Uterus (tissue), 4 donors: ENCODE data around the gene KCND3. TPM values are rescaled to one million over a fixed set of nuclear protein-coding genes. Genes with fewer than 3 reads are reported as not detected.

Source experiments
- DNase-seq, 2 donors: peaks; one replicate each; pipeline ENCODE4 v3.0.0-alpha.2; 2019 to 2020
- H3K27ac ChIP-seq, 2 donors: fragments of 200-600 bp; sonication (generic); 1 replicate in 1 of 2; 2 replicates in 1 of 2; pipeline ENCODE4 v1.5.1; 2016 to 2018
- H3K27me3 ChIP-seq, 2 donors: fragments of 200-600 bp; sonication (generic); one replicate each; pipeline ENCODE4 v1.5.1; 2018 to 2019; ENCODE audit warnings: control low read depth in 1 of 2
- H3K36me3 ChIP-seq, 2 donors: fragments of 200-600 bp; sonication (generic); one replicate each; pipeline ENCODE4 v1.5.1; 2019; ENCODE audit warnings: control low read depth in 1 of 2
- H3K4me1 ChIP-seq, 2 donors: fragments of 200-600 bp; sonication (generic); one replicate each; pipeline ENCODE4 v1.5.1; 2018 to 2019; ENCODE audit warnings: control low read depth in 1 of 2
- H3K4me3 ChIP-seq, 2 donors: fragments of 200-600 bp; sonication (generic); 1 replicate in 1 of 2; 2 replicates in 1 of 2; pipeline ENCODE4 v1.5.1; 2018 to 2019; ENCODE audit warnings: mild to moderate bottlenecking in 1 of 2
- H3K9me3 ChIP-seq, 2 donors: fragments of 200-600 bp; sonication (generic); one replicate each; pipeline ENCODE4 v1.5.1; 2019; ENCODE audit warnings: control low read depth in 1 of 2
- POLR2A ChIP-seq, 2 donors: fragments of 450-650 bp; IDR thresholded peaks; one replicate each; pipeline ENCODE4 v1.6.1; 2016; ENCODE audit warnings: antibody characterized with exemption in 2 of 2, mild to moderate bottlenecking in 1 of 2, moderate library complexity in 1 of 2
- intact Hi-C: fragments of 100-400 bp; cut with DNase I; formaldehyde crosslinking; loops from one replicate; pipeline ENCODE4 v1.15.1; 2023; ENCODE audit warnings: low total_unique reads
- small RNA-seq: library from RNA; depleted of rRNA; stranded (forward); fragments of <200 nt; gene quantifications from one replicate; pipeline ENCODE3, GENCODE V24; 2016
- total RNA-seq, 4 donors: library from RNA; depleted of rRNA in 3 of 4; stranded (reverse); fragments of >200 nt in 3 of 4; gene quantifications; one replicate each; pipeline versions ENCODE4 v1.1.0 to v1.2.4, GENCODE V29; 2014 to 2023
- TF ChIP-seq, protein P1 (sequence below), 4 experiments: fragments of 200-600 bp in 2 of 4; fragments of 450-650 bp in 2 of 4; sonication (generic) in 2 of 4; IDR thresholded peaks; one replicate each; pipeline ENCODE4 v1.5.1; 2016 to 2019; ENCODE audit warnings: antibody characterized with exemption in 4 of 4, mild to moderate bottlenecking in 2 of 4, moderate library complexity in 1 of 4
- donor health status: DM: yes; HTN: yes; CAD: no.

Gene KCND3
- total RNA-seq, 4 donors from 2014 or later = 5.0 to 13.5 (median 7.2) TPM

DNA sequence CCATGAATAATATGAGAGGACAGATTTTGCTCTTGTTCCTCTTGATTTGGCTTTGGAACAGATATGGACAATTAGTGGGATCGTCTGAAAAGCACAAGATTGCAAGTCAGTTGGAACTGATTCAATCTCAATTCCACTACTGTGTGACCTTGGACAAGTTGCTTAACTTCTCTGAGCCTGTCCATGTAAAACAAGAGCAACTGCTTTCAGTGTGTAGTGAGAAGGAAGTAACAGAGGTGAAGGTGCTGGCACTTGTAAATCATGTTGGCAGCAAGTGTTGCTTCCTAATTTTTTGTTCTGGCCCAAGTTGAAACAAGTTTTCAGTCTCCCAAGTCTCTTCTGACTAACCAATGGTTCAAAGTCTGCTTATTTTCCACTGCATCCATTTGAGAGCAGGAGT lies 265.6 kb downstream of the KCND3 start:
- DNase-seq = no peak
- TF ChIP-seq, protein P1, sequence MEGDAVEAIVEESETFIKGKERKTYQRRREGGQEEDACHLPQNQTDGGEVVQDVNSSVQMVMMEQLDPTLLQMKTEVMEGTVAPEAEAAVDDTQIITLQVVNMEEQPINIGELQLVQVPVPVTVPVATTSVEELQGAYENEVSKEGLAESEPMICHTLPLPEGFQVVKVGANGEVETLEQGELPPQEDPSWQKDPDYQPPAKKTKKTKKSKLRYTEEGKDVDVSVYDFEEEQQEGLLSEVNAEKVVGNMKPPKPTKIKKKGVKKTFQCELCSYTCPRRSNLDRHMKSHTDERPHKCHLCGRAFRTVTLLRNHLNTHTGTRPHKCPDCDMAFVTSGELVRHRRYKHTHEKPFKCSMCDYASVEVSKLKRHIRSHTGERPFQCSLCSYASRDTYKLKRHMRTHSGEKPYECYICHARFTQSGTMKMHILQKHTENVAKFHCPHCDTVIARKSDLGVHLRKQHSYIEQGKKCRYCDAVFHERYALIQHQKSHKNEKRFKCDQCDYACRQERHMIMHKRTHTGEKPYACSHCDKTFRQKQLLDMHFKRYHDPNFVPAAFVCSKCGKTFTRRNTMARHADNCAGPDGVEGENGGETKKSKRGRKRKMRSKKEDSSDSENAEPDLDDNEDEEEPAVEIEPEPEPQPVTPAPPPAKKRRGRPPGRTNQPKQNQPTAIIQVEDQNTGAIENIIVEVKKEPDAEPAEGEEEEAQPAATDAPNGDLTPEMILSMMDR (IDR thresholded peaks at IDR 0.05) = no peak
- no peak for TF ChIP-seq POLR2A (IDR thresholded peaks at IDR 0.05)

DNA sequence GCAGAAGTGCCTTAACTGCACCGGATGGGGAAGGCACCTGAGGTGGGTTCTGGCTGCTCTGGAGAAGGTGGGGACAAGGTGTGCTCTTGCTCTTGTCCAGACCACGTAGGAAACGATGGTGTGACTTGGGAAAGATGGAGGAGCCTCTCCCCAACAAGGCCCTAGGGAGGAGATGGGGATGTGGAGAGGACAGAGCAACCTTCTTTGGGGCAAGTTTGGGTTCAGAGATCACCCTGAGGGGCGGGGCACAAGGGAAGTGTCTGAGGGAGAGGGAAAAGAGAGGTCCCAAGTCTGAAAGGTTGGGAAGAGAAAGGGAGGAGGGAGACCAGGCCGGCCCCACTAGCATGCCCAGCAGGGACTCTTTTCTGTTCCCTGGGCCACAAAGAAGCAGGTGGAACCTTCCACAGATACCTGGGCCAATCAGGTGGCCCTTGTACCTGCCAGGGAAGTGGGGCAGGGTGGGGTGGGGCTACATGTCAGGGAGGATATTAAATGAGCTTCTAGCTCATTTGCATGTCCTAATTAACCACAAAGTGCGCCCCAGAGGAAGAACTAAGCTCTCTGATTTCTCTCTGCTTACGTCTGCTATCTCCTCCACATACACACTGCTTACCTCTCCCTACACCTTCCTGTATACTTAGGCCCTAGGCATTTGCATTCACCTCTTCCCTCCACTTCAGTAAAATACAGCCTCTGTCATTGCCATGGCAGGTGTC lies 266.2 kb downstream of the KCND3 start:
- no peak overlapping the region for H3K4me3 ChIP-seq
- DNase-seq = no peak
- TF ChIP-seq POLR2A (IDR thresholded peaks at IDR 0.05) = no peak
- TF ChIP-seq, protein P1 (IDR thresholded peaks at IDR 0.05) = no peak
- H3K27ac ChIP-seq = no peak overlapping the region
- H3K4me1 ChIP-seq = no peaks in the 10 kb centered on the region
- intact Hi-C loops = no loop called here
- no peaks in the 10 kb centered on the region for H3K27me3 ChIP-seq
- H3K9me3 ChIP-seq = no peaks in the 10 kb centered on the region
- no peaks in the 10 kb centered on the region for H3K36me3 ChIP-seq

More for the DNA sequence above, 265.6 kb downstream of the KCND3 start:
- Histone ChIP-seq H3K27me3 (no peaks in the 10 kb centered on the region), H3K36me3 (no peaks in the 10 kb centered on the region), H3K4me3 (no peak overlapping the region), H3K27ac (no peak overlapping the region), H3K9me3 (no peaks in the 10 kb centered on the region), H3K4me1 (no peaks in the 10 kb centered on the region)
- intact Hi-C loops = no loop called here

DNA sequence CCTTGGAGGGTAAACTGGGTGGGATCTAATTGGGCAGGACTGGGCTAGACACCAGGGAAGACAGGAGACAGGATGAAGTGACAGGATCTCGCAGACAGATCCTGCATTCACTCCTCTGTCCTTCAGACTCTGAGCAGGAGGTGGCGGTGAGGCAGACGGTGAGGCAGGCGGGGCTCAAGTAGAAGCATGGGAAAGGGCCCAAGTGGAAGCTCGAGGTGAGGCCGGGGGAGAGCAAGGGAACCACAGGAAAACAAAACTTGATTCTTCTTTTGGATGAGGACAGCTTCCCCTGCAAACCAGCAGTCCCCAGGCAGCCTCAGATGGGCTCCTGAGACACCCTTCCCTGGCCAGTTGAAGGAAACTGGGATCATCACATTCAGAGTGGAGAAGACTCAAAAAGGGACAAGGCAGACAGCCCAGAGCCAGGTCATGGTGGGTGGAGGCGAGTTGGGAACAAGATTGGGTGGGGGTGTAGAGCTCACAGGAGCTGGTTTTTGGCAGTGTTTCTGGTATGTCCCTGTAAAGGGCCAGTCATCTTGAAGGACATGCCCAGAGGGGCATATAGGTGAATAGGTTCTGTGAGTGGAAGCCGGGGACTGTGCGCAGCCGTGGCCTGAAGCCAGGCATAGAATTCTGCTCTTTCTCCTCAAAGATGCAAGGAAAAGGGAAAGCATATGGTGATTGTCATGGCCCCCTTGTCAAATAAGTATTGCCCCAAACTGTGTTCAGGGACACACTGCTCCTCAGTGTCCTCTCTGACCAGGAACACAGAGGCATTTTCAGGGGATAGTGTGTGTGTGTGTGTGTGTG lies 268.3 kb downstream of the KCND3 start:
- no peak for TF ChIP-seq POLR2A (IDR thresholded peaks at IDR 0.05)
- TF ChIP-seq, protein P1 (IDR thresholded peaks at IDR 0.05) = no peak
- Histone ChIP-seq H3K36me3 (no peaks in the 10 kb centered on the region), H3K27ac (no peak overlapping the region), H3K27me3 (no peaks in the 10 kb centered on the region), H3K9me3 (no peaks in the 10 kb centered on the region), H3K4me3 (no peak overlapping the region), H3K4me1 (no peaks in the 10 kb centered on the region)
- intact Hi-C loops = no loop called here
- DNase-seq = no peak

Small RNAs within 50 kb of the gene (small RNA-seq; reads per million reads assigned to genes)
- gene INKA2 = not detected

Other genes with a start within 250 kb of the KCND3 start
- gene DDX20, start 233.8 kb downstream of the KCND3 start, total RNA-seq = 10 to 100 TPM; 13.3 to 38.2 (median 20.1) TPM